KOPT-K1 (cell line): Measurements from ENCODE around the gene WWC2.
"Not testable (repeated sequence)": the region's sequence is repeated elsewhere in the genome, so short reads cannot be mapped to it uniquely, and the experiment has no call there.

Experiments
- H3K27ac ChIP-seq: fragments of 200-600 bp; sonication (generic); 2 replicates; pipeline ENCODE4 v1.5.1; 2016; ENCODE audit warnings: antibody characterized with exemption, mild to moderate bottlenecking, low read depth, low read length; ENCODE audit not compliant: poor library complexity, severe bottlenecking
- H3K36me3 ChIP-seq: fragments of 200-600 bp; sonication (generic); 2 replicates; pipeline ENCODE4 v1.5.1; 2017; ENCODE audit warnings: antibody characterized with exemption, mild to moderate bottlenecking, low read length, moderate library complexity; ENCODE audit not compliant: insufficient read depth
- H3K9me3 ChIP-seq: fragments of 200-600 bp; sonication (generic); 2 replicates; pipeline ENCODE4 v1.5.1; 2017; ENCODE audit warnings: antibody characterized with exemption, low read length, mild to moderate bottlenecking; ENCODE audit not compliant: insufficient read depth, poor library complexity, severe bottlenecking

The WWC2 gene

DNA sequence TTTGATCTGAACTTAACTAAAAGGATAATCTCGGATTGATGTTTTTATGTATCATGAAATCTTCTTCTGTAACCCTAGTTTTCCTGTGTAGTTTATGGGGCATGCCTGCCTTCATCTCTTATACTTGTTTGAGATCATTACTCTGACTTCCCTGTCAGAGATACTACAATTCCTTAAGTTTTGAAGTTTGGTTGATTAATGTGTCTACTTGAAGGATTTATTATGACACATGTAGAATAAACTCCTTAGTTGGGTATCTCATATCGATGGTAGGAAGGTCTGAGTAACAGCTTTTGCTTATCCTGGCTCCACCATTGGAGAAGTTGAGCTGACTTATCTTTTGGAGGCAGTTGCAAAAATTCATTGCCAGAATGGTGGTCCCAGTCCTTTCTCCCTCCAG lies 46.7 kb downstream of the WWC2 start:
- H3K9me3 ChIP-seq: no peaks in the 10 kb centered on the region
- H3K27ac ChIP-seq: no peak overlapping the region
- H3K36me3 ChIP-seq: no peaks in the 10 kb centered on the region

DNA sequence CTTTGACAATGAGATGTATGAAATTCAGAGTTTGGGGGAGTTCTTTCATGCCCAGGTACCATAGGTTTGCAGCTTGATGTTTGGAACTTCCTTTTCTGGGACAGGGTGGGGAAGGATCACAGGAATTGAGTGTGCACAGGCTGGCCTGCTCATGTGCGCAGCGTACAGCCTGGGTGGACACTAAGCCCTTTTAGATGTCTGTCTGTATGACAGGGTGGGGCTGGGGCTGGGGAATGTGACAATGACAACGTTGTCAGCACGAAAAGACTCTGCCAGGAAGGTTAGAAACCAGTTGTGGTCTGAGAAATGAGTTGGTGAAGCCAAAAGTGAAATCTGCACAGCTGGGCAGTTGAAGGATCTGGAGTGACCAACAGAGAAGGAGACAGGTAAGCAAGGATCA lies 47.4 kb downstream of the WWC2 start:
- H3K36me3 ChIP-seq: no peaks in the 10 kb centered on the region
- H3K27ac ChIP-seq: no peak overlapping the region
- no peaks in the 10 kb centered on the region for H3K9me3 ChIP-seq

DNA sequence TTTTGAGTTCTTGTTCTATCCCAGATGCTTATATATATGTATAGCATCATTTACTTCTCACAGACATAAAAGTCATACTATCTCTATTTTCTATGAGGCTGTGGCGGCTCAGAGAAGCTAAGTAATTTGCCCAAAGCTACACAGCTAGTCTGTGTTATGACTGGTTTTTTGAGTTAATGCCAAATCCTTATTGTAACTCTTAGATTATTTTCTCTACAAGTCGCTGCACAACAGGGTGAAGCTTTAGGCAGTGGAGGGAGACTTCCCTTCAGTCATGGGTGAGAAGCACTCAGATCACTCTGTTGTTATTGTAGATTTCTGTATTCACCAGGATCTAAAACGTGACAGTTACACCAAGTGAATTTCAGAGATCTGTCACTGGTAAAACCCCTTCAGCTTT lies 48.1 kb downstream of the WWC2 start:
- no peaks in the 10 kb centered on the region for H3K9me3 ChIP-seq
- H3K27ac ChIP-seq: no peak overlapping the region
- no peaks in the 10 kb centered on the region for H3K36me3 ChIP-seq

DNA sequence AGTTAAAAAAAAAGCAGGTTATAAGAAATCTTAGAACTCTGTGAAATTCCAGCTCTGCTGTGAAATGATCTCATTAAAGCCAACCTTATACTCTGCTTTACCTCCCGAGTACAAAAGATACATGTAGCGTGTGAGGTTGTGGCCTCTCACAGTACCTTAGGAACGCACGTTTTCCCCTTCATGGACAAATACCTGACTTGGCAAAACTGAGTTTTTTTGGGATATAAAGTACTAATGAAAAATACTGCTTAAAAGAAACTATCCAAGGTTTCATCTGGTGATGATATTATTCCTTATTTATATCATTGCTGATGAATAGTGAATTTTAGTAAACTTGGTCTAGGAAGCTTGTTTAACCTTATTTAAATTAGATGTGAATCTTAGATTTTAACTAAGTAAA lies 48.9 kb downstream of the WWC2 start:
- Histone ChIP-seq H3K9me3 (no peaks in the 10 kb centered on the region), H3K27ac (no peak overlapping the region), H3K36me3 (no peaks in the 10 kb centered on the region)

DNA sequence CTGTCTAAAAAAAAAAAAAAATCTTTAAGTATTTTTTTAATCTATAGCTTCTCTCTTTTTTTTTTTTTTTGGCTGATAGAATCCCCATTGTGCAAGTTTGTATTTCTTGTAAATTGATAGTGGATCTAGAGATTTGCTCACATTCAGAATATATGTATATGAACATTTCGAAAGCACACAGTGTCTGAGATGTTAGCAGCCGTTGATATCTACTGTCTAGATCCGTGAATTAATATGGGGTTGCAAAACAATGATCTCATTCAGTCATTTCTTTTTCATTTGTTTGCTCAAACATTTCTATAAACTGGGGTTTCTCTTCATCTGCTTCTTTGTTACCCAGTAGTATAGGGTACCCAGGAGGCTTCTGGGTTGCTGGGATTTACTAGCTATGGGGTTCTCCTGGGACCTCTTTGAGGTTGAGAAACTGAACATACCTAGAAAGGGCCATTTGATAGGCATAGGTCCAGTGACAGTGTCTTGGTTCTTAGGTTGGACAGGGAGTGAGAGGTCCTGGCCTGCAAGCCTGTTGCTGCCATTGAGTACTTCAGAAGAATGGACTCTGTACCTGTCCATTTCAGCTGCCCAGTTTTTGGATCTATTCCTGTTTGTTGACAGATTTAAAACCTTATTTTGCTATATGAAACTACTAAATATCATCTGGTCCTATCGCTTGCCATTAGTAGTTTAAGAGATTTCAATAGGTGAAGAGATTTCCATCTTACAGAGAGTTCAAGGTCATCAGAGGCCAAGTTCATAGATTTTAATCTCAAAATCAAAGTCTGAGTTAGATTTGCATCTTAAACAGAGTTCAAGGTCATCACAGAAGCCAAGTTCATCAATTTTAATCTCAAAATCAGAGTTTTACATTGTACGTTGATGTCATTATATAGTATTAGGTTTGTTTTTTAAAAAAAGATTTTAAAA lies 50.8 kb downstream of the WWC2 start:
- H3K27ac ChIP-seq: no peak overlapping the region
- H3K9me3 ChIP-seq: no peaks in the 10 kb centered on the region
- H3K36me3 ChIP-seq: no peaks in the 10 kb centered on the region

DNA sequence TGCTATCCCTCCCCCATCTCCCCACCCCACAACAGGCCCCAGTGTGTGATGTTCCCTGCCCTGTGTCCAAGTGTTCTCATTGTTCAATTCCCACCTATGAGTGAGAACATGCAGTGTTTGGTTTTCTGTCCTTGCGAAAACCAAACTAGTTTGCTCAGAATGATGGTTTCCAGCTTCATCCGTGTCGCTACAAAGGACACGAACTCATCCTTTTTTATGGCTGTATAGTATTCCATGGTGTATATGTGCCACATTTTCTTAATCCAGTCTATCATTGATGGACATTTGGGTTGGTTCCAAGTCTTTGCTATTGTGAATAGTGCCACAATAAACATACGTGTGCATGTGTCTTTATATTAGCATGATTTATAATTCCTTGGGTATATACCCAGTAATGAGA lies 51.6 kb downstream of the WWC2 start:
- not testable (repeated sequence) for H3K36me3 ChIP-seq, H3K27ac ChIP-seq, H3K9me3 ChIP-seq

DNA sequence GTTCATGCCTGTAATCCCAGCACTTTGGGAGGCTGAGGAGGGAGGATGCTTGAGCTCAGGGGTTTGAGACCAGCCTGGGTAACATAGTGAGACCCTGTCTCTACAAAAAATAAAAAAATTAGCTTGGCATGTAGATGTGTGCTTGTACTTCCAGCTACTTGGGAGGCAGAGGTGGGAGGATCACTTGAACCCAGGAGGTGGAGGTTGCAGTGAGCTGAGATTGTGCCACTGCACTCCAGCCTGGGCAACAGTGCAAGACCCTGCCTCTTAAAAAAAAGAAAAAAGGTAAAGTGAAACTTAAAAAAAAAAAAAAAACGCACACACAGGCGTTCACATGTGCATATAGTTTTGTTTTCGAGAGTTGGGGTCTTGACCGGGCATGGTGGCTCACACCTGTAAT lies 53.2 kb downstream of the WWC2 start:
- not testable (repeated sequence) for H3K9me3 ChIP-seq, H3K36me3 ChIP-seq, H3K27ac ChIP-seq

DNA sequence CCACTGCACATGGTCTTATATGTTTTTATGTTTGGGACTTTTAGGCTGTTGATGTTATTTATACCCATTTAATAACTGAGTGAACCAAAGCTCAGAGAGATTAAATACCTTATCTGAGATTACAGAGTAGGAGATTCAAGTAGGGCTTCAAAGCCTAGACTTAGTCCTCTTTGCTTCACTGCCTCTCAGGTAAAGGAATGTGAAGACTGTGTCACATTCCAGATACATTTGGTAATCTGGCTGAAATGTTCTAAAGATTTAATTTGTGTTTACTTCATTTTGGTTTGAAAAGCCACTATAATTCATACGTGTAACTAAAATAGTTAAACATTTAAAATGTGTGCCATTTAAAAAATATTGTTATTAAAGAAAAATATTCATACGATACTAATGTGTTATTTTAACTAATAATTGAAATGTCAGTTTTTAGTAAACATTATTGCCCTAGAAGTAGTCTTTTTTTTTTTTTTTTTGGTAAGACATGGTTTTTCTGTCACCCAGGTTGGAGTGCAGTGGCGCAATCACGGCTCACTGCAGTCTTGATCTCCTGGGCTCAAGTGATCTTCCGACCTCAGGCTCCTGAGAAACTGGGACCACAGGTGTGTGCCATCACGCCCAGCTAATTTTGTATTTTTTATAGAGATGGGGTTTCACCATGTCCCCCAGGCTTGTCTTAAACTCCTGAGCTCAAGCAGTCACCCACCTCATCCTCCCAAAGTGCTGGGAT lies 54.3 kb downstream of the WWC2 start:
- H3K27ac ChIP-seq: no peak overlapping the region
- H3K9me3 ChIP-seq: no peaks in the 10 kb centered on the region
- H3K36me3 ChIP-seq: no peaks in the 10 kb centered on the region

DNA sequence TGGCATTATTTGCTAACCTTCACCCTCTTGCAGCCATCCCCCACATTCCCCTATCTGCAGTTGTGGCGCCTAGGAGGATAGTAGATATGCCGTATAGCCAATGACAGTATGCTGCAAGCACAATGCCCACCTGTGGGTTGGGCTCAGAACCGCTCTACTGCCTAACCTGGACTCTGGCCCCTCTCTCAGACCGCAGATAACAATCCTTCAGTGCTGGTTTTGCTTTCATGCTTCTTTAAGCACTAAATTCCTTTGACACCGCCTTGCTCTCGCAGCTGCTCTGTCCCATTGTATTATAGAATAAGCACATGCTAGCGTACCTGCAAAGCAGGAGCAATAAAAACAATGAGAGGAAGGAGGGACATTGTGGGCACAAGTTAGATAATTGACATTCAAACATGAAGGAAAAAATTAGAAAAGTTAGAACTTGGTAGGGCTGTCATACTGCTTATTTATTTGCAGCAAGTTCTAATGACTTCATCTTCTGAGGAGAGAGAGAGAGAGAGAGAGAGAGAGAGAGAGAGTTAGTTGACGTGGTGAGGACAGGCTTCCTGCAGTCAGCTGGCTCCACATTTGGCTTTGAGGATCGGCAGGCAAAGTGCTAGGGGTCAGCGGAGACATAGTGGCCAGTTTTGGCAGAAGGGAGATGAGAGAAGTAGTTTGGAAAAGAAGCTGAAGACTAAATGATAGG lies 55.8 kb downstream of the WWC2 start:
- H3K27ac ChIP-seq: no peak overlapping the region
- H3K36me3 ChIP-seq: no peaks in the 10 kb centered on the region
- no peaks in the 10 kb centered on the region for H3K9me3 ChIP-seq

DNA sequence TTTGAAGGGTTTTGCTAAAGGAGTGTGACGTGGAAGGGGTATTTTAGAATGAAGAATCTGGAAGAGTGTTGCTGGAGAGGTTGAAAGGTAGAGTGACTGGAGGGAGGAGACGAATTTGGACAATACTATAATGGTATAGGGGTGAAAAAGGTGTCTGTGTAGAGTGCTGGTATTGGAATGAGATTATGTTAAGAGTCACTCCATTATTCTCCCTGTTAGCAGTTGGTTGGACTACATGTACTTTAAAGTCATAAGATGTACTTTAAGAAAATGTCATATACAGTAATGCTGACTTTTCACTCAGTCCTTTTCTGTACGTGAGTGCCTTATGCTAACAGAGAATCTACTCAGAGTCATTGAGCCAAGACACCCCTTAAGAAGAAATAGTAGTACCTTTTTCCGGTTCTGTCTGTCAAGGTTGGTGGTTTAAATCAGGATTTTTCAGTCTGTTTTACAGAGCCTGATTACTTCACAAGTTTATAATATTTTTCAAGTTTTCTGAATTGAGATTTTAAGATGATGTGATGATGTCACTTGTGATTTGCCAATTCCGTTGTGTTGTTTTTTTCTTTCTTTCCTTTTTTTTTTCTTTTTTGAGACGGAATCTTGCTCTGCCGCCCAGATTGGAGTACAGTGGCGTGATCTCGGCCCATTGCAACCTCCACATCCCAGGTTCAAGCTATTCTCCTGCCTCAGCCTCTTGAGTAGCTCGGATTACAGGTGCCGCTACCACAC lies 56.6 kb downstream of the WWC2 start:
- no peak overlapping the region for H3K27ac ChIP-seq
- H3K36me3 ChIP-seq: no peaks in the 10 kb centered on the region
- no peaks in the 10 kb centered on the region for H3K9me3 ChIP-seq

DNA sequence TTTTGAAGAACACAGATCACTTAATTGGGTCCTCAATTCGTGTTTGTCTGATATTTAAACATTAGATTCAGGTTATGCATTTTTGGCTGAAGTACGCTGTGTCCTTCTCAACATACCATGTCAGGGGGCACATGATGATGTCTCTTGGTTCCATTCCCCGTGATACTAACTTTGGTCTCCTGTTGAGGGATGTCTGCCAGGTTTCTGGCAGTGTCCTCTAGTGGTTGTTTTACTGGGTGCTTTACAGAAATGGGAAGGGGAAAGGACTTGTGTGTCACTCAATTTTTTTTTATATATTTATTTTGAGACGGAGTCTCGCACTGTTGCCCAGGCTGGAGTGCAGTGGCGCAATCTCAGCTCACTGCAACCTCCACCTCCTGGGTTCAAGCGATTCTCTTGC lies 58.2 kb downstream of the WWC2 start:
- Histone ChIP-seq H3K9me3 (no peaks in the 10 kb centered on the region), H3K27ac (no peak overlapping the region), H3K36me3 (no peaks in the 10 kb centered on the region)

DNA sequence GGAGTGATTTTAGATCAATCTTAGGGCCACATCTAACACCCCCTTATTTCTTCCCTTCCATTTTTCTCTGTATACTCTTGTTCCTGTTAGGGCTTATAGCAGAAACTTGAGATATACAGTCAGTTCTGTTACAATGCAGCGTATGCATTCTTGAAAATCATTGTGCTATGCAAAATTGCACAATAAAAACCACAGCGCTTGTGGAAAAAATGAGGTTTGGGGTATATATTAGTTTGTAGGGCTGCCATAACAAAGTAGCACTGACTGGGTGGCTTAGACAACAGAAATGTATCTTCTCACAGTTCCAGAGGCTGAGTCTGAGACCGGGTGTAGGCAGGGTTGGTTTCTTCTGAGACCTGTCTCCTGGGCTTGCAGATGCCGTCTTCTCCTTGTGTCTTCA lies 59.0 kb downstream of the WWC2 start:
- Histone ChIP-seq H3K27ac (no peak overlapping the region), H3K9me3 (no peaks in the 10 kb centered on the region), H3K36me3 (no peaks in the 10 kb centered on the region)

DNA sequence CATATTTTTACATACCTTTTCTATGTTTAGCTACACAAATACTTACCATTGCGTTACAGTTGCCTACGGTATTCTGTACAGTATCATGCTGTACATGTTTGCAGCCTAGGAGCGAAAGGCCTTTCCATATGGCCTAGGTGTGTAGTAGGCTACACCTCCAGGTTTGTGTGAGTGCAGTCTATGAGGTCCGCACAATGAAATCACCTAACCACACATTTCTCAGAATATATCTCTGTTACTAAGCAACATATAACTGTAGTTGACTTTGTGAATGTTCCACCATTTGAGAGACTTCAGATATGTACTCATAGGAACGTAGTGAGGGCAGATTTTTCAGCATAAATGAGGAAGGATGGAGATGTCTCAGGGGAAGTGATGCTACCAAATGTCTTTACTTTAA lies 62.6 kb downstream of the WWC2 start:
- Histone ChIP-seq H3K27ac (no peak overlapping the region), H3K9me3 (no peaks in the 10 kb centered on the region)

DNA sequence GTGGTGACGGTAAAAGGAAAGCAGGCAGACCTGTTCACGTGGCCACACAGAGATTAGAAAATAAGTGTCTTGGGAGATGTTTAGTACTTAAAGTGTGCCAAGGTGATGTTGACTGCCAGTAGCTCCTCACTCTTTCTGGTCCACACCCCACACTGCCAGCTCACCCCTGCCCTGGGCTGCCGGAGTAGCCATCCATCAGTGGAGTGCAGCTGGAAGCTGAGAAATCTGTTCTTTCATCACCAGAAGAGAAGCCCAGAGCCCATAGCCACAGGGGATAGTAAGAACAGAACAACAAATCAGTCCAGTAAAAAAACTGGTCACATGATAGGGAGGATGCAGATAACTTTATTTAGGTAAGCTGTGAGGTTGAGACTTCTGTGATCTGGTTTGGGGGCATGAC lies 64.1 kb downstream of the WWC2 start:
- no peaks in the 10 kb centered on the region for H3K36me3 ChIP-seq
- no peak overlapping the region for H3K27ac ChIP-seq
- H3K9me3 ChIP-seq: no peaks in the 10 kb centered on the region

More for the DNA sequence above, 62.6 kb downstream of the WWC2 start:
- H3K36me3 ChIP-seq: no peaks in the 10 kb centered on the region

DNA sequence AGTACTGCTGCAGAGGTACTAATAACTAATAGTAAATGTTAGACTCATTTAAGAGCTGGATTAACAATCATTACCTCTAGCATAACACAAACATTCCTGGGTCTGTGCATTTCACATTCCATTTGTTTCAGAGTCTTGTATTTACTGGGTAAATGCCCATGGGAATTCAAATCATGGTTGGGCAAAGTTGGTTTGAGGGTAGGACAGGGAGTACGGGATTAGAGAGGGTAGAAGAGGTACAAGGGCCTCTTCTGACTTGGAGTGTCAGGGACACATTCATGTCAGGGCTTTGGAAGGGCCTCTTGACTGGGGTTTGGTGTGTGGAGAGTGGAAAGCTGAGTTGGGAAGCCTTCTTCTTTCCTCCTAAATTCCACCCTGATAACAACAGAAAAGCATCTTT lies 65.9 kb downstream of the WWC2 start:
- H3K9me3 ChIP-seq: no peaks in the 10 kb centered on the region
- H3K36me3 ChIP-seq: no peaks in the 10 kb centered on the region
- H3K27ac ChIP-seq: no peak overlapping the region
